Vagina (tissue), 2 donors: ENCODE data around the gene PMM1. TPM values are rescaled to one million over a fixed set of nuclear protein-coding genes. Genes with fewer than 3 reads are reported as not detected.

Source experiments
- DNase-seq, 2 donors: peaks; one replicate each; pipeline ENCODE4 v3.0.0-alpha.2; 2017; ENCODE audit errors: extremely low spot score in 2 of 2
- H3K27ac ChIP-seq: fragments of 200-600 bp; sonication (generic); one replicate; pipeline ENCODE4 v1.5.1; 2019
- H3K27me3 ChIP-seq: fragments of 200-600 bp; sonication (generic); one replicate; pipeline ENCODE4 v1.5.1; 2019
- H3K36me3 ChIP-seq, 2 donors: fragments of 200-600 bp; sonication (generic); one replicate each; pipeline ENCODE4 v1.5.1; 2017 to 2019
- H3K4me1 ChIP-seq: fragments of 200-600 bp; sonication (generic); one replicate; pipeline ENCODE4 v1.5.1; 2019
- H3K4me3 ChIP-seq, 2 donors: fragments of 200-600 bp; sonication (generic); 1 replicate in 1 of 2; 2 replicates in 1 of 2; pipeline ENCODE4 v1.5.1; 2016 to 2019
- H3K9me3 ChIP-seq: fragments of 200-600 bp; sonication (generic); one replicate; pipeline ENCODE4 v1.5.1; 2019
- CTCF ChIP-seq, 3 experiments: fragments of 450-650 bp in 2 of 3; fragments of 200-600 bp in 1 of 3; sonication (generic) in 1 of 3; IDR thresholded peaks; one replicate each; pipeline ENCODE4 v1.5.1; 2017 to 2019; ENCODE audit warnings: antibody characterized with exemption in 3 of 3, mild to moderate bottlenecking in 2 of 3, moderate library complexity in 2 of 3
- POLR2A ChIP-seq, 2 donors: fragments of 450-650 bp; IDR thresholded peaks; one replicate each; pipeline ENCODE4 v1.6.1; 2017; ENCODE audit warnings: antibody characterized with exemption in 2 of 2, mild to moderate bottlenecking in 2 of 2, moderate library complexity in 2 of 2
- POLR2AphosphoS5 ChIP-seq, 2 donors: sonication (generic); formaldehyde crosslinking; IDR thresholded peaks; one replicate each; pipeline ENCODE4 v1.9.0; 2017; ENCODE audit warnings: antibody characterized with exemption in 2 of 2, mild to moderate bottlenecking in 2 of 2, low read depth in 1 of 2; ENCODE audit not compliant: insufficient read depth in 1 of 2
- intact Hi-C: fragments of 100-400 bp; cut with DNase I; formaldehyde crosslinking; loops from one replicate; pipeline ENCODE4 v1.15.1; 2023
- total RNA-seq: library from RNA; depleted of rRNA; stranded (reverse); fragments of >200 nt; gene quantifications from one replicate; pipeline ENCODE4 v1.2.3, GENCODE V29; 2016

The PMM1 gene
- total RNA-seq, 1 donor from 2014 or later: 40.8 TPM

- H3K4me3 ChIP-seq: no peak overlapping the region
- H3K4me1 ChIP-seq: no peaks in the 10 kb centered on the region
- DNase-seq: no peak
- no peak for TF ChIP-seq POLR2A (IDR thresholded peaks at IDR 0.05)
- no peak for TF ChIP-seq CTCF (IDR thresholded peaks at IDR 0.05)
- no peak for TF ChIP-seq POLR2AphosphoS5 (IDR thresholded peaks at IDR 0.05; ENCODE audit: insufficient read depth in 1 of 2, low read depth in 1 of 2)
- H3K27me3 ChIP-seq: no peaks in the 10 kb centered on the region
- no peaks in the 10 kb centered on the region for H3K9me3 ChIP-seq
- intact Hi-C loops: no loop called here
- H3K36me3 ChIP-seq: no peaks in the 10 kb centered on the region
- no peak overlapping the region for H3K27ac ChIP-seq
These were observed 23.8 kb upstream of the PMM1 start for GRCh38 chr22:41613456-41613855.

- intact Hi-C loops: no loop called here
- no peak for TF ChIP-seq POLR2AphosphoS5 (IDR thresholded peaks at IDR 0.05; ENCODE audit: insufficient read depth in 1 of 2, low read depth in 1 of 2)
- no peak for TF ChIP-seq CTCF (IDR thresholded peaks at IDR 0.05)
- TF ChIP-seq POLR2A (IDR thresholded peaks at IDR 0.05): no peak
- Histone ChIP-seq H3K27ac (no peak overlapping the region), H3K36me3 (no peaks in the 10 kb centered on the region), H3K4me1 (no peaks in the 10 kb centered on the region), H3K9me3 (no peaks in the 10 kb centered on the region), H3K4me3 (no peak overlapping the region), H3K27me3 (no peaks in the 10 kb centered on the region)
- DNase-seq: no peak
These were observed 23.1 kb upstream of the PMM1 start for GRCh38 chr22:41612603-41613306.

GRCh38 chr22:41608386-41608785 lies 18.7 kb upstream of the PMM1 start:
- no peak for DNase-seq
- Histone ChIP-seq H3K36me3 (peaks cover 0 to 28% of the 10 kb centered on the region in 2 donors), H3K4me1 (no peaks in the 10 kb centered on the region), H3K4me3 (no peak overlapping the region), H3K9me3 (no peaks in the 10 kb centered on the region), H3K27ac (no peak overlapping the region), H3K27me3 (no peaks in the 10 kb centered on the region)
- TF ChIP-seq CTCF (IDR thresholded peaks at IDR 0.05) (no peak), POLR2AphosphoS5 (IDR thresholded peaks at IDR 0.05; ENCODE audit: insufficient read depth in 1 of 2, low read depth in 1 of 2) (no peak), POLR2A (IDR thresholded peaks at IDR 0.05) (no peak)
- intact Hi-C loops: no loop called here

GRCh38 chr22:41603873-41604332 lies 14.3 kb upstream of the PMM1 start:
- H3K27ac ChIP-seq: no peak overlapping the region
- no peaks in the 10 kb centered on the region for H3K27me3 ChIP-seq
- H3K4me1 ChIP-seq: peaks cover 3% of the 10 kb centered on the region
- no peak overlapping the region for H3K4me3 ChIP-seq
- no peak for DNase-seq
- H3K36me3 ChIP-seq: peaks cover 0 to 38% of the 10 kb centered on the region in 2 donors
- H3K9me3 ChIP-seq: no peaks in the 10 kb centered on the region
- TF ChIP-seq POLR2A (IDR thresholded peaks at IDR 0.05) (no peak), POLR2AphosphoS5 (IDR thresholded peaks at IDR 0.05; ENCODE audit: insufficient read depth in 1 of 2, low read depth in 1 of 2) (no peak), CTCF (IDR thresholded peaks at IDR 0.05) (no peak)
- intact Hi-C loops: no loop called here

GRCh38 chr22:41600976-41601375 lies 11.3 kb upstream of the PMM1 start:
- H3K27ac ChIP-seq: no peak overlapping the region

More at GRCh38 chr22:41600976-41601375, 11.3 kb upstream of the PMM1 start:
- Histone ChIP-seq H3K36me3 (peaks cover 0 to 30% of the 10 kb centered on the region in 2 donors), H3K9me3 (no peaks in the 10 kb centered on the region), H3K27me3 (no peaks in the 10 kb centered on the region), H3K4me3 (no peak overlapping the region), H3K4me1 (peaks cover 24% of the 10 kb centered on the region)
- no peak for DNase-seq
- no peak for TF ChIP-seq CTCF (IDR thresholded peaks at IDR 0.05)
- no peak for TF ChIP-seq POLR2AphosphoS5 (IDR thresholded peaks at IDR 0.05; ENCODE audit: insufficient read depth in 1 of 2, low read depth in 1 of 2)
- intact Hi-C loops: no loop called here
